HG03354 (cell line): Measurements from ENCODE around the gene YPEL3.

Experiments used
- ATAC-seq: cut with Tn5 transposase; IDR thresholded peaks from one replicate; pipeline ENCODE4 v1.9.1; 2021; ENCODE audit warnings: mild to moderate bottlenecking; ENCODE audit not compliant: unreplicated experiment, poor library complexity, severe bottlenecking

YPEL3 gene

GRCh38 chr16:30054959-30055553, 41.0 kb downstream of the YPEL3 start:
- ATAC-seq: peak; percentile 49

DNA sequence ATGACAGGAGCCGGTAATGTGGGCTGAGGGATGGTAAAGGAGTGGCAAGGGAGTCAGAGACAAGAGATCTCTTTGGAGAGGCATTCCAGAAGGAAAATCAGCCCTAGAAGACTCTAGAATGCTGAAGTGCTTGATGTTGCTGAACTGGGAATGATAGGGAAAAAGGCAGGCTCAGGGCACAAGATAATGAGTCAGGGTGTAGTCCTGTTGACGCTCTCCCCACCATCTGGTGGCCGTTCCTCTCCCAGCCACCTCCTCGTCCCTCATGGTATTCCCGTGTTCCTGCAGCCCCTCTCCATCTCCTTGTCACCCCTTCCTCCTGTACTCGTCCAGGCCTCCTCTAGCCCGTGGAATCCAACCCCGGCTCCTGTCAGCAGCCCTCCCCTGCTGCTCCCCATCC, 41.6 kb downstream of the YPEL3 start:
- no peak for ATAC-seq

DNA sequence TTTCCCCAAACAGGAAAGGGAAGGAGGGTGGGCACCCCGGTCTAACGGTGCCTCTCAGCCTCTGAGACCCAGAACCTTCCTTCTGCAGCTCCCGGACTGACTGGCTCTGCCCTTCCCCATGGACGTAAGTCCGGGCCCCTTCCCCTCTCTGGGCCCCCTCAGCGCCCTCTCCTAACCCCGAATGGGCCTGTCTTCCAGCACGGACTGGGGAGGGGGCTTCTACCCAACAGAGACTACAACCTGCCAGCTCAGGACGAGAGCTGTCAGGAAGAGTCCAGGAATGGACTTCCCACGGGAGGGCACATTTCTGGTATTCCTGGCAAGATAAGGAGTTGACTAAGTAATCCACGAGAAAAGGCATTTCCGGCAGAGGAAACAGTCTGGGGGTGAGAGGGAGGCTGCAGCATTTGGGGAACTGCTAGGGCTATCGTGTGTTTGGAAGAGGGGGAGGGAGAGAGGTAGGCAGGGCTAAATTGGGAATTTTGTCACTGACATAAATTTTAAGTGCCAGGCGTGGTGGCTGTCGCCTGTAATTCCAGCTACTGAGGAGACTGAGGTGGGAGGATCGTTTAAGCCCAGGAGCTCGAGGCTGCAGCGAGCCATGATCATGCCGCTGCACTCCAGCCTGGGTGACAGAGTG, 42.5 kb downstream of the YPEL3 start:
- no peak for ATAC-seq

- ATAC-seq: no peak
Measured at GRCh38 chr16:30052671-30053372, 43.2 kb downstream of the YPEL3 start.

DNA sequence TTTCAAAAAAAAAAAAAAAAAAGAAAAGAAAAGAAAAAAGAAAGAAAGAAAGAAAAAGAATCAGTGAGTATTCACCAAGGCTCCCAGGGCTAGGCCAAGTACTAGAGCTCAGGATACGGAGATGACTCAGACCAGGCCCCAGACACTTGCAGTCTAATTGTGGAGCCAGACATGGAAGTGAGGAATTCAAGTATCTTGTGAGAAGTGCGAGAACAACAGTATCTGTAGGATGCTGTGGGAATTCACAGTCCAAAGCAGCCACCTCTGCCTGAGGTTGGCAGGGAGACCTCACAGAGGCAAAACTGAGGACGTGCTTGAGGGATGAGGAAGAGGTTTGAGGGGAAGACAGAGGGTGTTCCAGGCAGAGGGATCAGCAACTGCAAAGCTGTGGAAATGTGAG, 44.5 kb downstream of the YPEL3 start:
- no peak for ATAC-seq

DNA sequence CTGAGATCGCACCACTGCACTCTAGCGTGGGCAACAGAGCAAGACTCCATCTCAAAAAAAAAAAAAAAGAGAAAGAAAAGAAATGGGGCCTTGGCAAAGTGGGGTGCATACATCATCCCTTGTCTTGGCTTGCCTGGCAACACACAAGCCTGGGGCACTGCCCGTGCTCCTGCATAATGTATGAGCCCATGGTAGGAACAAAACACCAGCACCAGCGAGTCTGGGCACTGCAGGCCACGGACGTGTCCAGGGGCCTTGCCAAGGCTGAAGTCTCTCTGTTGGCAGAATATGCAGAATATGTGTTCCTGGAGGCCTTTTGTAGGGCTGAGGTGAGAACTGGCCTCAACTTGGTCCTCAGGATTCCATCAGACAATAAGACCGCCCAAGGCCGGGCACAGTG, 46.1 kb downstream of the YPEL3 start:
- no peak for ATAC-seq

DNA sequence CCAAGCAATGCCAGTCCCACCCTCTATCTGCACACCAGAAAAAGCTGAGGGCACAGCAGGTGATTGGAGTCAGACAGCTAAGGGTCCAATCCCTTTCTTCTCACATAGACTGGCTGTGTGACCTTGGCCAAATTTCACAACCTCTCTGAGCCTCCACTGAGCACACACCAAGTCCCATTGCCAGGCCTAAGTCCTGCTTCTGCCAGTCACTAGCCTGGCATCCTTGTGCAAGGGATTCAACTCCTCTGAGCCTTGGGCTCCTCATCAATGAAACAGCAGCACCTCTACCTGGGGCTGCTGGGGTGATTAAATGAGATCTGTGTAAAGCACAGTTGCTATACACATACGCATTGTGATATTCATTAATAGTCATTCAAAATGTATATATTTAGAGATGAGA, 49.4 kb downstream of the YPEL3 start:
- no peak for ATAC-seq

- ATAC-seq: no peak
Measured at GRCh38 chr16:30046178-30046577, 49.8 kb downstream of the YPEL3 start.
